Liver (tissue), 9 donors: ENCODE results near the gene SEPTIN5. TPM values are rescaled to one million over a fixed set of nuclear protein-coding genes. Genes with fewer than 3 reads are reported as not detected.

Source experiments
- DNase-seq: peaks from one replicate; pipeline ENCODE4 v3.0.0-alpha.2; 2017; ENCODE audit warnings: low spot score
- H3K27ac ChIP-seq, 2 donors: one replicate each; pipeline ENCODE4 v1.7.0; 2013; ENCODE audit warnings: inconsistent platforms in 2 of 2, low read length in 2 of 2, control low read depth in 1 of 2, low read depth in 1 of 2, mild to moderate bottlenecking in 1 of 2
- H3K27me3 ChIP-seq, 4 donors: one replicate each; pipeline versions ENCODE4 v1.6.1 to v1.7.0; 2013; ENCODE audit warnings: low read length in 3 of 4, inconsistent platforms in 1 of 4, mild to moderate bottlenecking in 1 of 4, moderate library complexity in 1 of 4; ENCODE audit not compliant: control insufficient read depth in 4 of 4, insufficient read depth in 4 of 4
- H3K36me3 ChIP-seq, 4 donors: one replicate each; pipeline versions ENCODE4 v1.6.1 to v1.7.0; 2013; ENCODE audit warnings: low read length in 3 of 4, mild to moderate bottlenecking in 3 of 4, low read depth in 1 of 4, moderate library complexity in 1 of 4; ENCODE audit not compliant: control insufficient read depth in 4 of 4, insufficient read depth in 3 of 4
- H3K4me1 ChIP-seq, 4 donors: one replicate each; pipeline versions ENCODE4 v1.6.1 to v1.7.0; 2013; ENCODE audit warnings: low read length in 3 of 4, mild to moderate bottlenecking in 3 of 4, moderate library complexity in 1 of 4; ENCODE audit not compliant: control insufficient read depth in 4 of 4, insufficient read depth in 4 of 4
- H3K4me3 ChIP-seq, 3 donors: one replicate each; pipeline versions ENCODE4 v1.6.1 to v1.7.0; 2013; ENCODE audit warnings: low read length in 3 of 3, control low read depth in 1 of 3, low read depth in 1 of 3, mild to moderate bottlenecking in 1 of 3
- H3K9ac ChIP-seq, 2 donors: one replicate each; pipeline ENCODE4 v1.7.0; 2013; ENCODE audit warnings: low read length in 2 of 2, mild to moderate bottlenecking in 2 of 2, moderate library complexity in 2 of 2, control low read depth in 1 of 2, low read depth in 1 of 2
- H3K9me3 ChIP-seq, 4 donors: one replicate each; pipeline versions ENCODE4 v1.6.1 to v1.7.0; 2013; ENCODE audit warnings: low read length in 3 of 4; ENCODE audit not compliant: control insufficient read depth in 4 of 4
- EGR1 ChIP-seq, 2 donors: IDR thresholded peaks; 2 replicates each; pipeline ENCODE4 v1.6.1; 2016 to 2018; ENCODE audit warnings: antibody characterized with exemption in 2 of 2, low read depth in 2 of 2
- FOXA1 ChIP-seq: IDR thresholded peaks from 2 replicates; pipeline ENCODE4 v1.6.1; 2016; ENCODE audit warnings: antibody characterized with exemption
- FOXA2 ChIP-seq: IDR thresholded peaks from 2 replicates; pipeline ENCODE4 v1.6.1; 2016; ENCODE audit warnings: antibody characterized with exemption
- GABPA ChIP-seq, 2 donors: IDR thresholded peaks in 1 of 2; conservative IDR thresholded peaks in 1 of 2; 2 replicates each; pipeline ENCODE4 v1.6.1; 2016; ENCODE audit warnings: antibody characterized with exemption in 2 of 2, mild to moderate bottlenecking in 1 of 2, moderate library complexity in 1 of 2
- HNF4A ChIP-seq, 2 donors: conservative IDR thresholded peaks; 2 replicates each; pipeline ENCODE4 v1.6.1; 2016; ENCODE audit warnings: antibody characterized with exemption in 2 of 2, mild to moderate bottlenecking in 2 of 2
- HNF4G ChIP-seq: IDR thresholded peaks from 2 replicates; pipeline ENCODE4 v1.6.1; 2016; ENCODE audit warnings: antibody characterized with exemption
- JUND ChIP-seq, 2 donors: IDR thresholded peaks; 2 replicates each; pipeline ENCODE4 v1.6.1; 2016; ENCODE audit warnings: antibody characterized with exemption in 2 of 2
- NR2F2 ChIP-seq: IDR thresholded peaks from 2 replicates; pipeline ENCODE4 v1.6.1; 2016; ENCODE audit warnings: antibody characterized with exemption
- RAD21 ChIP-seq, 2 donors: IDR thresholded peaks; 2 replicates each; pipeline ENCODE4 v1.6.1; 2016; ENCODE audit warnings: antibody characterized with exemption in 2 of 2, mild to moderate bottlenecking in 2 of 2
- REST ChIP-seq: IDR thresholded peaks from 2 replicates; pipeline ENCODE4 v1.6.1; 2016; ENCODE audit warnings: antibody characterized with exemption, mild to moderate bottlenecking
- RXRA ChIP-seq, 2 donors: IDR thresholded peaks; 2 replicates each; pipeline ENCODE4 v1.6.1; 2017 to 2018; ENCODE audit warnings: antibody characterized with exemption in 2 of 2, mild to moderate bottlenecking in 1 of 2
- SP1 ChIP-seq: IDR thresholded peaks from 2 replicates; pipeline ENCODE4 v1.6.1; 2018; ENCODE audit warnings: antibody characterized with exemption, mild to moderate bottlenecking
- TAF1 ChIP-seq: conservative IDR thresholded peaks from 2 replicates; pipeline ENCODE4 v1.6.1; 2016; ENCODE audit warnings: antibody characterized with exemption, mild to moderate bottlenecking
- YY1 ChIP-seq: IDR thresholded peaks from 2 replicates; pipeline ENCODE4 v1.6.1; 2016; ENCODE audit warnings: antibody characterized with exemption, mild to moderate bottlenecking
- WGBS: extraction: QIAGEN DNeasy Blood & Tissue Kit; methylation state at CpG from one replicate; pipeline ENCODE4 v1.1.7; 2013; 5-methylcytosine and 5-hydroxymethylcytosine counted together
- polyA plus RNA-seq, 2 donors: library from polyadenylated mRNA; stranded (reverse) in 1 of 2; unstranded in 1 of 2; fragments of 200-250 nt in 1 of 2; fragments of >200 nt in 1 of 2; fragmentation: Nextera tagmentation in 1 of 2; extraction: Ambion mirVana in 1 of 2; gene quantifications; one replicate each; pipeline versions ENCODE4 v1.2.1 to v1.2.3, GENCODE V29; 2013 to 2015
- total RNA-seq, 2 donors: library from RNA; depleted of rRNA; stranded (reverse); fragments of >200 nt; gene quantifications; one replicate each; pipeline ENCODE4 v1.2.3, GENCODE V29; 2014
- TF ChIP-seq, protein P1 (sequence below): IDR thresholded peaks from 2 replicates; pipeline ENCODE4 v1.6.1; 2016; ENCODE audit warnings: antibody characterized with exemption
- TF ChIP-seq, protein P2 (sequence below): IDR thresholded peaks from 2 replicates; pipeline ENCODE4 v1.6.1; 2016; ENCODE audit warnings: antibody characterized with exemption
- TF ChIP-seq, protein P3 (sequence below): IDR thresholded peaks from 2 replicates; pipeline ENCODE4 v1.6.1; 2016; ENCODE audit warnings: antibody characterized with exemption
- TF ChIP-seq, protein P4 (sequence below): fragments of 150-350 bp; IDR thresholded peaks from 2 replicates; pipeline ENCODE4 v1.5.1; 2017; ENCODE audit warnings: improper control_type of control experiment, low read depth, low read length; ENCODE audit not compliant: missing input control
- donor health status: healthy.
- donor health status: healthy.
- donor health status: healthy.
- donor health status: healthy.
- donor health status: healthy.

The SEPTIN5 gene
- total and polyA plus RNA-seq, 4 donors = 0.26 to 3.5 (median 2.8) TPM

GRCh38 chr22:19674129-19674928, 40.0 kb upstream of the SEPTIN5 start:
- no peak for DNase-seq
- no peak overlapping the region for H3K27ac ChIP-seq
- no peak overlapping the region for H3K9ac ChIP-seq
- no peaks in the 10 kb centered on the region for H3K36me3 ChIP-seq
- TF ChIP-seq SP1 (no peak), REST (no peak), RXRA (IDR thresholded peaks at IDR 0.05) (no peak), NR2F2 (no peak), RAD21 (IDR thresholded peaks at IDR 0.05) (no peak), GABPA (IDR thresholded peaks at IDR 0.05 in 1 of 2, conservative IDR thresholded peaks at IDR 0.05 in 1 of 2) (no peak), EGR1 (IDR thresholded peaks at IDR 0.05; ENCODE audit: low read depth in 2 of 2) (no peak), FOXA2 (no peak), FOXA1 (no peak), HNF4A (conservative IDR thresholded peaks at IDR 0.05) (no peak), TAF1 (no peak), HNF4G (no peak), YY1 (no peak), JUND (IDR thresholded peaks at IDR 0.05) (no peak)
- TF ChIP-seq, protein P1, sequence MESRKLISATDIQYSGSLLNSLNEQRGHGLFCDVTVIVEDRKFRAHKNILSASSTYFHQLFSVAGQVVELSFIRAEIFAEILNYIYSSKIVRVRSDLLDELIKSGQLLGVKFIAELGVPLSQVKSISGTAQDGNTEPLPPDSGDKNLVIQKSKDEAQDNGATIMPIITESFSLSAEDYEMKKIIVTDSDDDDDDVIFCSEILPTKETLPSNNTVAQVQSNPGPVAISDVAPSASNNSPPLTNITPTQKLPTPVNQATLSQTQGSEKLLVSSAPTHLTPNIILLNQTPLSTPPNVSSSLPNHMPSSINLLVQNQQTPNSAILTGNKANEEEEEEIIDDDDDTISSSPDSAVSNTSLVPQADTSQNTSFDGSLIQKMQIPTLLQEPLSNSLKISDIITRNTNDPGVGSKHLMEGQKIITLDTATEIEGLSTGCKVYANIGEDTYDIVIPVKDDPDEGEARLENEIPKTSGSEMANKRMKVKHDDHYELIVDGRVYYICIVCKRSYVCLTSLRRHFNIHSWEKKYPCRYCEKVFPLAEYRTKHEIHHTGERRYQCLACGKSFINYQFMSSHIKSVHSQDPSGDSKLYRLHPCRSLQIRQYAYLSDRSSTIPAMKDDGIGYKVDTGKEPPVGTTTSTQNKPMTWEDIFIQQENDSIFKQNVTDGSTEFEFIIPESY = no peak
- TF ChIP-seq, protein P2, sequence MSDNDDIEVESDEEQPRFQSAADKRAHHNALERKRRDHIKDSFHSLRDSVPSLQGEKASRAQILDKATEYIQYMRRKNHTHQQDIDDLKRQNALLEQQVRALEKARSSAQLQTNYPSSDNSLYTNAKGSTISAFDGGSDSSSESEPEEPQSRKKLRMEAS = no peak
- TF ChIP-seq, protein P3, sequence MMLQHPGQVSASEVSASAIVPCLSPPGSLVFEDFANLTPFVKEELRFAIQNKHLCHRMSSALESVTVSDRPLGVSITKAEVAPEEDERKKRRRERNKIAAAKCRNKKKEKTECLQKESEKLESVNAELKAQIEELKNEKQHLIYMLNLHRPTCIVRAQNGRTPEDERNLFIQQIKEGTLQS = no peak
- TF ChIP-seq, protein P4, sequence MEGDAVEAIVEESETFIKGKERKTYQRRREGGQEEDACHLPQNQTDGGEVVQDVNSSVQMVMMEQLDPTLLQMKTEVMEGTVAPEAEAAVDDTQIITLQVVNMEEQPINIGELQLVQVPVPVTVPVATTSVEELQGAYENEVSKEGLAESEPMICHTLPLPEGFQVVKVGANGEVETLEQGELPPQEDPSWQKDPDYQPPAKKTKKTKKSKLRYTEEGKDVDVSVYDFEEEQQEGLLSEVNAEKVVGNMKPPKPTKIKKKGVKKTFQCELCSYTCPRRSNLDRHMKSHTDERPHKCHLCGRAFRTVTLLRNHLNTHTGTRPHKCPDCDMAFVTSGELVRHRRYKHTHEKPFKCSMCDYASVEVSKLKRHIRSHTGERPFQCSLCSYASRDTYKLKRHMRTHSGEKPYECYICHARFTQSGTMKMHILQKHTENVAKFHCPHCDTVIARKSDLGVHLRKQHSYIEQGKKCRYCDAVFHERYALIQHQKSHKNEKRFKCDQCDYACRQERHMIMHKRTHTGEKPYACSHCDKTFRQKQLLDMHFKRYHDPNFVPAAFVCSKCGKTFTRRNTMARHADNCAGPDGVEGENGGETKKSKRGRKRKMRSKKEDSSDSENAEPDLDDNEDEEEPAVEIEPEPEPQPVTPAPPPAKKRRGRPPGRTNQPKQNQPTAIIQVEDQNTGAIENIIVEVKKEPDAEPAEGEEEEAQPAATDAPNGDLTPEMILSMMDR = no peak
- WGBS = 79% methylated on average over 11 of the region's 11 CpGs
- H3K4me3 ChIP-seq = no peak overlapping the region
- H3K27me3 ChIP-seq = no peaks in the 10 kb centered on the region
- H3K4me1 ChIP-seq = no peaks in the 10 kb centered on the region
- no peaks in the 10 kb centered on the region for H3K9me3 ChIP-seq
